Measurements from ENCODE around the gene KRT40.

GRCh38 chr17:41019415-41019814, 35.3 kb upstream of the KRT40 start:
- TF ChIP-seq CTCF (IDR thresholded peaks at IDR 0.05 in 2 of 3, conservative IDR thresholded peaks at IDR 0.05 in 1 of 3; ENCODE audit: control insufficient read depth in 2 of 3, extremely low read depth in 1 of 3, insufficient read depth in 1 of 3, low read depth in 3 of 3, low read length in 3 of 3) (no peak), BCLAF1 (IDR thresholded peaks at IDR 0.05) (no peak), POLR2AphosphoS5 (IDR thresholded peaks at IDR 0.05; ENCODE audit: low read length) (no peak), CHD4 (IDR thresholded peaks at IDR 0.05) (no peak), MAX (IDR thresholded peaks at IDR 0.05; ENCODE audit: low read depth, low read length) (no peak), SUPT20H (IDR thresholded peaks at IDR 0.05; ENCODE audit: borderline replicate concordance, control insufficient read depth, low read depth, low read length) (no peak), RELB (IDR thresholded peaks at IDR 0.05; ENCODE audit: low read depth) (no peak), KDM1A (IDR thresholded peaks at IDR 0.05; ENCODE audit: borderline replicate concordance) (no peak), SRF (IDR thresholded peaks at IDR 0.05; ENCODE audit: low read depth in 2 of 2, low read length in 2 of 2) (no peak), SP1 (IDR thresholded peaks at IDR 0.05; ENCODE audit: low read depth, low read length) (no peak), KAT2A (conservative IDR thresholded peaks at IDR 0.05; ENCODE audit: control insufficient read depth, low read depth, low read length) (no peak), ZBTB33 (IDR thresholded peaks at IDR 0.05) (no peak)
